SKM-1 (cell line): ENCODE measurements around the gene MPP2.
"Not testable (repeated sequence)": the region's sequence is repeated elsewhere in the genome, so short reads cannot be mapped to it uniquely, and the experiment has no call there.

Source experiments
- DNase-seq: peaks from one replicate; lab custom pipeline; 2025; ENCODE audit not compliant: unreplicated experiment; lab: John Stamatoyannopoulos, UW

The MPP2 gene

GRCh38 chr17:43931062-43931571, 23.8 kb upstream of the MPP2 start:
- DNase-seq, result no peak

- DNase-seq, result no peak
Observed at GRCh38 chr17:43928609-43929008, 21.3 kb upstream of the MPP2 start.

- DNase-seq, result not testable (repeated sequence)
Observed at GRCh38 chr17:43927929-43928328, 20.6 kb upstream of the MPP2 start.

GRCh38 chr17:43927060-43927864, 19.9 kb upstream of the MPP2 start:
- no peak for DNase-seq

GRCh38 chr17:43924558-43924957, 17.2 kb upstream of the MPP2 start:
- no peak for DNase-seq

GRCh38 chr17:43920500-43921095, 13.3 kb upstream of the MPP2 start:
- no peak for DNase-seq

- no peak for DNase-seq
Observed at GRCh38 chr17:43918026-43918389, 10.7 kb upstream of the MPP2 start.

GRCh38 chr17:43917348-43918025, 10.2 kb upstream of the MPP2 start:
- no peak for DNase-seq

- DNase-seq, result no peak
Observed at GRCh38 chr17:43917016-43917347, 9.6 kb upstream of the MPP2 start.

GRCh38 chr17:43916385-43916784, 9.0 kb upstream of the MPP2 start:
- no peak for DNase-seq

- no peak for DNase-seq
Observed at GRCh38 chr17:43915559-43915958, 8.2 kb upstream of the MPP2 start.

- no peak for DNase-seq
Observed at GRCh38 chr17:43914451-43914850, 7.1 kb upstream of the MPP2 start.

GRCh38 chr17:43913584-43913983, 6.2 kb upstream of the MPP2 start:
- no peak for DNase-seq

- no peak for DNase-seq
Observed at GRCh38 chr17:43912635-43913304, 5.4 kb upstream of the MPP2 start.

- DNase-seq, result no peak
Observed at GRCh38 chr17:43911904-43912303, 4.6 kb upstream of the MPP2 start.

GRCh38 chr17:43909537-43910231, 2.3 kb upstream of the MPP2 start:
- no peak for DNase-seq

- no peak for DNase-seq
Observed at GRCh38 chr17:43907998-43908721, 824 bp upstream of the MPP2 start.

GRCh38 chr17:43906951-43907424, 348 bp downstream of the MPP2 start:
- no peak for DNase-seq

GRCh38 chr17:43905985-43906852, 1.1 kb downstream of the MPP2 start:
- no peak for DNase-seq
